ENCODE data around the gene ERC2.

GRCh38 chr3:55935241-55935640 is 533.0 kb downstream of the ERC2 start:
- no peak for TF ChIP-seq POLR2A (IDR thresholded peaks at IDR 0.05)
- no peak for TF ChIP-seq CTCF (IDR thresholded peaks at IDR 0.05)

Measured in heart left ventricle (tissue), 13 donors.